AG04450 (cell line): ENCODE data around the gene PPHLN1. TPM values are rescaled to one million over a fixed set of nuclear protein-coding genes. Genes with fewer than 3 reads are reported as not detected.

Experiments
- CTCF ChIA-PET: fragments of 300-600, 350-600 bp; formaldehyde crosslinking; extraction: SDS; loops from one replicate; lab custom pipeline; 2022; ENCODE audit warnings: antibody characterized with exemption, inconsistent platforms; lab: Charles Lee
- POLR2A ChIA-PET: fragments of 350-600 bp; formaldehyde crosslinking; extraction: SDS; loops from one replicate; lab custom pipeline; 2021; ENCODE audit warnings: antibody characterized with exemption, inconsistent platforms; lab: Yijun Ruan, JAX
- DNase-seq: peaks from one replicate; pipeline ENCODE4 v3.0.0-alpha.2; 2011; ENCODE audit warnings: low read depth, low spot score
- H3K27ac ChIP-seq: one replicate; pipeline ENCODE4 v1.5.1; 2012; ENCODE audit warnings: low read depth, low read length, control low read depth
- H3K27me3 ChIP-seq: one replicate; pipeline ENCODE4 v1.6.0; 2012; ENCODE audit warnings: low read length; ENCODE audit not compliant: control insufficient read depth, insufficient read depth
- H3K4me3 ChIP-seq: 2 replicates; pipeline ENCODE4 v1.5.1; 2011; ENCODE audit warnings: mild to moderate bottlenecking, low read depth, low read length, control low read depth
- H3K9me3 ChIP-seq: 2 replicates; pipeline ENCODE4 v1.5.1; 2012; ENCODE audit warnings: low read length; ENCODE audit not compliant: control insufficient read depth, insufficient read depth
- polyA plus RNA-seq: library from polyadenylated mRNA; depleted of rRNA; stranded (reverse); fragments of >200 nt; gene quantifications from 2 replicates; pipeline ENCODE4 v1.2.3, GENCODE V29; 2011
- TF ChIP-seq, protein P1 (sequence below): IDR thresholded peaks from 2 replicates; pipeline ENCODE4 v1.5.1; 2011; ENCODE audit warnings: low read depth, low read length, control low read depth, inconsistent platforms

Gene PPHLN1
- polyA plus RNA-seq, 1 experiment, result 89.1 TPM

DNA sequence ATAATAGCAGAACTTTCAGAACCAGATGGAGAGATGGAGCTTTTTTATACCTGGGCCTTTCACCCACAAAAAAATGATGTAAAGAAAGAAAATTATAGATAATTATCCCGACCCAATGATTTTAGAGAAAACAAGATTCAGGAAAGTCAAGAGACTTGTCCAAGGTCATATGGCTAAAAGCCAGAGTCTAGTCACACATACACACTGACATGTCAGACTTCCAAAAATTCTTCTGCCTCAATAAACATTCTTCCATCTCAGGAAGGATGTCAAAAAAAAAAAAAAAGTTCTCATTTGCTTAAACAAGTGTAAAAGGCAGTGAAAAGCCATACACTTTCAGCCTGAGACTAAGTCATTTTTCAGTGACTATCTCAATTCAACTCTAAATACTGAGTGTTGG, 147.6 kb downstream of the PPHLN1 start:
- no peak overlapping the region for H3K4me3 ChIP-seq
- CTCF ChIA-PET, result interaction anchor here (1.1 to 2.2 kb wide), 2 partner anchors 9 to 95 kb away, joined by 3 to 14 read pairs; no protein-coding TSS in a partner anchor
- no peak for DNase-seq
- no peaks in the 10 kb centered on the region for H3K9me3 ChIP-seq
- no peaks in the 10 kb centered on the region for H3K27me3 ChIP-seq
- H3K27ac ChIP-seq, result no peak overlapping the region
- POLR2A ChIA-PET, result no interaction called here
- TF ChIP-seq, protein P1, sequence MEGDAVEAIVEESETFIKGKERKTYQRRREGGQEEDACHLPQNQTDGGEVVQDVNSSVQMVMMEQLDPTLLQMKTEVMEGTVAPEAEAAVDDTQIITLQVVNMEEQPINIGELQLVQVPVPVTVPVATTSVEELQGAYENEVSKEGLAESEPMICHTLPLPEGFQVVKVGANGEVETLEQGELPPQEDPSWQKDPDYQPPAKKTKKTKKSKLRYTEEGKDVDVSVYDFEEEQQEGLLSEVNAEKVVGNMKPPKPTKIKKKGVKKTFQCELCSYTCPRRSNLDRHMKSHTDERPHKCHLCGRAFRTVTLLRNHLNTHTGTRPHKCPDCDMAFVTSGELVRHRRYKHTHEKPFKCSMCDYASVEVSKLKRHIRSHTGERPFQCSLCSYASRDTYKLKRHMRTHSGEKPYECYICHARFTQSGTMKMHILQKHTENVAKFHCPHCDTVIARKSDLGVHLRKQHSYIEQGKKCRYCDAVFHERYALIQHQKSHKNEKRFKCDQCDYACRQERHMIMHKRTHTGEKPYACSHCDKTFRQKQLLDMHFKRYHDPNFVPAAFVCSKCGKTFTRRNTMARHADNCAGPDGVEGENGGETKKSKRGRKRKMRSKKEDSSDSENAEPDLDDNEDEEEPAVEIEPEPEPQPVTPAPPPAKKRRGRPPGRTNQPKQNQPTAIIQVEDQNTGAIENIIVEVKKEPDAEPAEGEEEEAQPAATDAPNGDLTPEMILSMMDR, result no peak

DNA sequence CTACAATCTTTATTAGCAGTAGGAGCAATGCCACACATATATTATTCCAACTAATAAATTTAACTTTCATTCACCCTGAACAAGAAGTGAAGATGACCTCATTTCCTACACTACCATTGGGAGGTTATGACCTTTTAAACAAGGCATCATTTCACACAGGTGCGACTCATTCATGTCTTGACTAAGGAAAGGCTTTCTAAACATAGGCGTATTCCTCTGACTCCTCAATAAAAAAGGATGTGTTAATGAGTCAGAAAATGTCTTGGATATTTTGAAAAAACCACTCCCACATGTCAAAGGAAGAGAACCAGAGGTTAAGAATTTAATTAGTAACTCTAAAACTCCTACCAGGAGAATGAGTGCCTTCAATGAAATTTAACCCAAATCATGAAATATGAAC, 148.4 kb downstream of the PPHLN1 start:
- DNase-seq, result no peak
- no peaks in the 10 kb centered on the region for H3K27me3 ChIP-seq
- no peak overlapping the region for H3K27ac ChIP-seq
- POLR2A ChIA-PET, result no interaction called here
- CTCF ChIA-PET, result interaction anchor here (1.1 to 2.2 kb wide), 2 partner anchors 8 to 95 kb away, joined by 3 to 14 read pairs; no protein-coding TSS in a partner anchor
- H3K9me3 ChIP-seq, result no peaks in the 10 kb centered on the region
- TF ChIP-seq, protein P1, result no peak
- no peak overlapping the region for H3K4me3 ChIP-seq

DNA sequence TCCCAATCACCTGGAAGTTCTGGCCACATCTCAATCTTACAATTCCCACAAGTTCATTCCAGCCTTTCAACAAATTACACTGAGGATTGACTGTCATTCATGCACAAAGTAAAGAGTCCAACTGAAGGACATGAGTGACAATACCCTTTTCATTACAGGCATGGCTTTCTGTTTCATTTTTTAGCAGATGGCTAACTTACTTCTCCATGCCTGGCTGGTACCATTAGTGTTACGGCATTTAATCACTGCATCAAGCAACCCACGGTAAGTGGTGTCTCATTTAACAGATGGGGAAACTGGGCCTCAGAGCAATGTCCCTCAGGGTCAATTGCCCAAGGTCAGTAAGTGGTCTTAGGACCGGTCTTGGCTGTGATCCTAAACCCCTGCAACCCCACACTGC, 149.1 kb downstream of the PPHLN1 start:
- CTCF ChIA-PET, result interaction anchor here (0.6 kb wide), 1 partner anchor 862 kb away, joined by 8 read pairs; no protein-coding TSS in a partner anchor
- DNase-seq, result no peak
- Histone ChIP-seq H3K4me3 (no peak overlapping the region), H3K27me3 (no peaks in the 10 kb centered on the region), H3K9me3 (no peaks in the 10 kb centered on the region), H3K27ac (no peak overlapping the region)
- TF ChIP-seq, protein P1, result no peak
- POLR2A ChIA-PET, result no interaction called here

DNA sequence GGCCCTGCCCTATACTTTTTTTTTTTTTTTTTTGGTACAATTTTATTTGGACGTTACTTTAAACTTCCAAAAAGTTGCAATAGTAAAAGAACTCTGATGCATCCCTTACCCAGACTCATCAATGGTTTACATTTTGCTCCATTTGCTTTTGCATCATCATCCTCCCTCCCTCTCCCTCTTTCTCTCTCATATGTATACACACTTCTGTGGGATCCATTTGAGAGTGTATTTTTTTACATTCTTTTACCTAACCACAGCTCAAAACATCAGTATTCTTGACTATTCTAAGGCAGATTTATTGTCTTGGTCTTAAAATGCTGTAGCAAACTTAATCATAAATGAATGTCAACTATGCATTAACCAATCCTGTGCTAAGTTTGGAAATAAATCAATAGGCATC, 152.0 kb downstream of the PPHLN1 start:
- POLR2A ChIA-PET, result interaction anchor here (0.6 to 0.7 kb wide), 3 partner anchors 12 to 307 kb away, joined by 4 to 11 read pairs (median 5); no protein-coding TSS in a partner anchor
- Histone ChIP-seq H3K4me3 (no peak overlapping the region), H3K9me3 (no peaks in the 10 kb centered on the region), H3K27me3 (no peaks in the 10 kb centered on the region), H3K27ac (no peak overlapping the region)
- CTCF ChIA-PET, result interaction anchor here (1.9 kb wide), 2 partner anchors 91 to 861 kb away, joined by 8 to 14 read pairs; no protein-coding TSS in a partner anchor
- TF ChIP-seq, protein P1, result no peak
- peak; percentile 70 for DNase-seq

DNA sequence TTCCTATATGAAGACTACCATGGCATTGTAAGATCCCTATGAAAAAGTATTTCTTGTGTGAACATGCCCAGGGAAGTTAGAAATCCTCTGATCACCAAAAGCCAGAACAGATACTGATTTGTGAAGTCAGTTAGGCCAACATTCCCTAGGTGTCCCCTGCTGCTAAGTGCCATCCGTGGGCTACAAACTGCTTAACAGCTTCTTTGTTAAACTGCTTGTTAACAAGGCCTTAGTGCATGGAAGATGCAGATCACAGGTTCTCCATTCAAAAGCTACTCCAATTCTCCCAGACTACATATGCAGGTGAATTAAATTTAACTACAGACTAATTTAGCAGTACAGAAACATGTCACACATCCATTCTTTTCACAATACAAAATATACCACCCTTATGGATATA, 155.4 kb downstream of the PPHLN1 start:
- peak overlapping the region; percentile 86 for H3K4me3 ChIP-seq
- no peaks in the 10 kb centered on the region for H3K9me3 ChIP-seq
- CTCF ChIA-PET, result interaction anchor here (1.5 to 5.9 kb wide), 3 partner anchors 10 to 856 kb away, joined by 6 to 61 read pairs (median 49); no protein-coding TSS in a partner anchor
- no peak overlapping the region for H3K27ac ChIP-seq
- POLR2A ChIA-PET, result no interaction called here
- no peaks in the 10 kb centered on the region for H3K27me3 ChIP-seq
- no peak for DNase-seq
- TF ChIP-seq, protein P1, result no peak
